GM19035 (cell line): ENCODE results near the gene SLC15A3.

ENCODE experiments used
- ATAC-seq: cut with Tn5 transposase; IDR thresholded peaks from one replicate; pipeline ENCODE4 v1.9.1; 2021; ENCODE audit not compliant: unreplicated experiment

SLC15A3 gene

DNA sequence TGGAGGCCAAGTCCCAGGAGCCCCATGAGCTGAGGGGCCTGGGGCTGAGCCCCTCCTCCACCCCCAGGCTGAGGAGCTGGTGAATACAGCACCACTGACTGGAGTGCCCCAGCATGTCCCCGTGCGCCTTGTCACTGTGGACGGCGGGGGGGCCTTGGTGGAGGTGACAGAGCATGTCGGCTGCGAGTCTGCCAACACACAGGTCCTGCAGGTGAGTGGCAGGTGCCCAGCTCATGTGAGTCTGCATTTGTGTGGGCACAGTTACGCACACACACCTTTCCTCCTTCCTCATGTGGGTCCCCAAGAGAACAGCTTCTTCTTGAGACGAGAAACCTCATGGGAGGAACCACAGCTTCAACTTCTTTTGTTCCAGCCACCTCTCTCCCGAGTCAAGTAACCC is 20.1 kb downstream of the SLC15A3 start:
- no peak for ATAC-seq

DNA sequence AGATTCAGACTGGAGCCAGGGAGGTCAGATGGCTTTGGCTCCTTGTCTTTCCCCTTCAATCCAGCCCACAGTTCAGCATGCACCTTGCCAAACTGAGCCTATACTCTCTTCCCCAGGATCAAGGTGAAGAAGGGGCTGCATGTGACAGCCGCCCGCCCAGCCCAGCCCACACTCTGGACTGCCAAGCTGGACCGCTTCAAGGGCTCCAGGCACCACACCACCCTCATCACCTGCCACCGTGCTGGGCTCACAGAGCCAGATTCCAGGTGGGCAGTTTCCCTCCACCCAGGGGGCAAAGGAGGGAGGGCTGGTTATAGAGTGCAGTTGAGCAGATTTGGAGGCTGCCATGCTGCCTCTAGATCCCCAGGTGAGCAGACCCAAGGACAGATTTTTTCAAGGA is 21.6 kb downstream of the SLC15A3 start:
- no peak for ATAC-seq

DNA sequence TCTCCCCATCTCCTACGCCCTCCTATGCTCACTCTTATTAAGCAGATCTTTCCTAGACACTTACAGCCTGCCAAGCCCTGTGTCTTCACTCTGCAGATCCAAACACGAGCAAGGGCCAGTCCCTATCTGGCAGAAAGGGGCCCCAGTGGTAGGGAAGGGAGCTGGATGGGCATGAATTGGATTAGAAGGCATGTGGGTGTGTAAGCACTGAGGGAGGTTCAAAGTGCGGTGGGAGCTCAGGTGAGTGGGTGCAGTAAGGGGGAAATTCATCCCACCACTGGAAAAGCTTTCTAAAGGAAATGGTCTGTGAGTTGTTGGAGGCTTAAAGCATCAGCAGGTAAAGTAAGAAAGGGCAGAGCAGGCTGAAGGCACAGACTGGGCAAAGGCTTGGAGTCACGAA is 22.2 kb downstream of the SLC15A3 start:
- ATAC-seq = no peak

- no peak for ATAC-seq
Measured at GRCh38 chr11:60928563-60929001, 23.4 kb downstream of the SLC15A3 start.

DNA sequence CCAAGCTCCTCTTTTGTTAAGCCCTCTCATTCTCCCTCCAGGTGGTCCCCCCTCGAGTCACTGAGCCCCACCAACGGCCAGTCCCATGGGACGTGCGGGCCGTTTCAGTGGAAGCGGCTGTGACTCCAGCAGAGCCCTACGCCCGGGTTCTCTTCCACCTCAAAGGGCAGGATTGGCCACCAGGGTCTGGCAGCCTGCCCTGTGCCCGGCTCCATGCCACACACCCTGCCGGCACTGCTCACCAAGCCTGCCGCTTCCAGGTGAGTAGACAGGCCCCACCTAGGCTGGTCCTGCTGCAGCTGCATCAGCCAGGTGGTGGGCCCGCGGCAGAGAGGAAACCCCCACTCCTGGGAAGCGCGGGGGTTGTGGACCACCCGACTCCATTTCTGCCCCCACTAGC is 24.4 kb downstream of the SLC15A3 start:
- no peak for ATAC-seq

- ATAC-seq = no peak
Measured at GRCh38 chr11:60927061-60927592, 24.8 kb downstream of the SLC15A3 start.

DNA sequence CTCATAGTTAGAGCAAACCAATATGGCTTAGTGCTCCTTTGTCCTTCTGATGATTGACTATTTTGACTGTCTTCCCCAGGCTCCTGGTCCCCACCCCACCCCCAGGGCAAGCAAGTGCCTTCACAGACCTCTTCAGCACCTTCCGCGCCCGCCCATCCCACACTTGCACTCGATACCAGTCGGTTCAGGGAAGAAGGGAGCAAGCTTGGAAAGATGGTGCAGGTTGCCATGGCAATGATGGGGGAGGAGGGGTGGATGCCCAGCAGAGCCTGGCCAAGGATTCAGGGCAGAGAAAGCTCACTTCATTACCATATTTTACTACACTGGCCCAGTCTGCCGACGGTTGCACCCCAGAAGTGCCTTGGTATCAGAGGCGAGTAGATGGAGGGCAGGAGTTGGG is 25.5 kb downstream of the SLC15A3 start:
- ATAC-seq = no peak

- no peak for ATAC-seq
Measured at GRCh38 chr11:60925868-60926267, 26.1 kb downstream of the SLC15A3 start.

GRCh38 chr11:60924906-60925853 is 26.8 kb downstream of the SLC15A3 start:
- ATAC-seq = no peak

GRCh38 chr11:60924110-60924905 is 27.7 kb downstream of the SLC15A3 start, which contains the start of gene TMEM132A:
Gene TMEM132A (plus strand): TSS chr11:60924460. CDS start chr11:60924634, 174 bp downstream.
- no peak for ATAC-seq

DNA sequence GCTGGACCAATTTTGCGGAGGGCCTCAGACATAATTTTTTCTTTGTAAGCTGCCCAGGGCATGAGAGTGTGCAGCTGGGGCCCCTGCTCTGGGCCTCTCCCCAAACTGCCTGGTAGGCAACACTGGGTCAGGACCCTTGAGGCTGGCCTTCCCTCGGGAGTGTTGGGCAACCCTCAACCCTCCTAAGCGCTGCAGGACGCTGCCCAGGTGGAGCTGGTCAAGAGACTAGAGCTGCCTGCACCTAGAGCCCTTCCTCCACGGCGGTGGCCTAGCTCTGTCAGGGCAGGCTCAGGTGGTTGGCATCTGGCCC is 28.2 kb downstream of the SLC15A3 start:
- ATAC-seq = no peak

DNA sequence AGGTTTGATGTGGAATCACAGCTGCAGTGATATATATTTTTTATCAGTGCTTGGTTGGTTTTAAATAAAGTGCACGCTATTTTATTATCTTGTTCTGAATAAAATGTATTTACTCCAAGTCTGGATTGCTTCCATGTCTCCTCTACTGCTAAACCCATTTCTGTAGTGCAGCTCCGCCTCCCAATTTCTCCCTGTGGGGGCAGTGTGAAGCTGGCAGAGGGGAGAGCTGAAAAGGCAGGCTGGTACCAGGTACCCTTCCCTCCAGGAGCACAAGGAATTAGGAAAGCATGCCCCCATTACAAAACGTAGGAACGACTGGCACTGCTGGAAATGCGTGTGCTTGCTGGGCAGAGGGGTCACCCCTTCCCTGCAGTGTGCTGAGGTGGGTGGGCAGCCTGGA is 28.6 kb downstream of the SLC15A3 start:
- ATAC-seq = no peak

DNA sequence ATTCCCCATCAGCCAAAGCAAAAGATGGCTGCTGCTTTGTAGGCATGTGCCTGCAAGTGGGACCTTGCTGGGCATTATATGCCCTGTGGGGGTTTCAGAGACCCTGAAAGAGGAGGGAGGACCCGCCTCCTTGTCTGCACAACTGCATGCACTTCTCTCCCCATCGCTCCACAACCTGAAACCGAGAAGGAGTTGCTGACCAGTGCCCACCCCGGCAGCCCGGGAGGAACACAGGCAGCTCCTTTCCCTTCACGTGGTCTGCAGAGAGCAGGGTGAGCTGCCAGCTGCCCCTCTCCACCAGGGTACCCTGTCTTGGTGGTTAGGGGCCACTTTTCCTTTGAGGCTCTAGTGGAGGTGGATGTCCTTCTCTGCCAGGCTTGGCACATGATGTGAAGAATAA is 29.1 kb downstream of the SLC15A3 start:
- no peak for ATAC-seq

- no peak for ATAC-seq
Measured at GRCh38 chr11:60921777-60922335, 30.1 kb downstream of the SLC15A3 start.

DNA sequence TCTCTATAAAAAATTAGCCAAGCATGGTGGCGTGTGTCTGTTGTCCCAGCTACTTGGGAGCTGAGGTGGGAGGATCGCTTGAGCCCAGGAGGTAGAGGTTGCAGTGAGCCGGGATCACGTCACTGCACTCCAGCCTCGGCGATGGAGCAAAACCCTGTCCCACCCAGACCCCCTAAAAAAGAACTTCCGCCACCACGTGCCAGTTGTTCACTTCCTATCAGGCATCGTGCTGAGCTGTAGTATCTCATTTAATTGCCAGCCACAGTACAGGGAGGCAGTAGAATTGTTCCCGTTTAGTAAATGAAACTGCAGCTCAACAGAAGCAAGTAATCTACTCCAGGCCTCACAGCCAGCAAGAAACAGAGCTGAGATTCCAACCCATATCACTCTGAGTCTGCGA is 30.7 kb downstream of the SLC15A3 start:
- no peak for ATAC-seq

- no peak for ATAC-seq
Measured at GRCh38 chr11:60919956-60920355, 32.0 kb downstream of the SLC15A3 start.

GRCh38 chr11:60919320-60919719 is 32.7 kb downstream of the SLC15A3 start:
- no peak for ATAC-seq

DNA sequence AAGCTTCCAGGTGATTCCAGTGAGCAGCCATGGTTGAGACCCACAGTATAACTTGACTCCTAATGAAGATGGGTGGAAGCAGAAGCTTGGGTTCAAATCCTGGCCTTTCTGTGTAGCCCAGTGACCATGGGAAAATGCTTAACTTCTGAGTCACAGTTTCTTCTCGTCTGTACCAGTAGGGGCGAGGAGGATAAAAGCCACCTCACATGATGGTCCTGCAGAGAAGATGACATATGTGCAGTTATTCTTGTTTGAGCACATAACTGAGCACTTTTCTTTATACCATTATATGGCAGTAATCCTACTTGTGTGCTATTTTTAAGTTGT is 33.1 kb downstream of the SLC15A3 start:
- ATAC-seq = no peak

DNA sequence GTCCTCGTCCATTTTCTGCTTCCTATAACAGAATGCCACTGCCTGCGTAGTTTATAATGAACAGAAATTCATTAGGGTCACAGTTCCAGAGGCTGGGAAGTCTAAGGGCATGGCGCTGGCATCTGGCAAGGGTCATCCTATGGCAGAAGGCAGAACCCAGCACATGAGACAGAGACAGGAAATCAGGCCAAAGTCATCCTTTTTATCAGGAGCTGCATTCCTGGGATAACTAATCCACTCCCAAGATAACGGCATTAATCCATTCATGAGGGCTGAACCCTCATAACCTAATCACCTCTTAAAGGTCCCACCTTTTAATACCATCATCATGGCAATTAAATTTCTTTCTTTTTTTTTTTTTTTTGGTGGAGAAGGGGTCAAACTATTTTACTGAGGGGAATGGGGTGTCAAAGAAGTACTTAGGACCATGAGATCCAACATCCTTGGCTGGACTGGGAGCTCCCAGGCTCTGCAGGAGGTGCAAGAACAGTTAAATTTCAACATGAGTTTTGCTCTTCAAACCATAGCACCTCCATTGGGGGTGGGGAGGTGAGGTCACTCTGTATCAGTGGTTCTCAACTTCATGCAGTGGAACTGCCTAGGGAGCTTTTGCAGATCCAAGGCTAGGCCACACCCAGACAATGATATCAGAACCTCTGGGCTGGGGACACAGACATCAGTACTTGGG is 33.6 kb downstream of the SLC15A3 start:
- no peak for ATAC-seq

DNA sequence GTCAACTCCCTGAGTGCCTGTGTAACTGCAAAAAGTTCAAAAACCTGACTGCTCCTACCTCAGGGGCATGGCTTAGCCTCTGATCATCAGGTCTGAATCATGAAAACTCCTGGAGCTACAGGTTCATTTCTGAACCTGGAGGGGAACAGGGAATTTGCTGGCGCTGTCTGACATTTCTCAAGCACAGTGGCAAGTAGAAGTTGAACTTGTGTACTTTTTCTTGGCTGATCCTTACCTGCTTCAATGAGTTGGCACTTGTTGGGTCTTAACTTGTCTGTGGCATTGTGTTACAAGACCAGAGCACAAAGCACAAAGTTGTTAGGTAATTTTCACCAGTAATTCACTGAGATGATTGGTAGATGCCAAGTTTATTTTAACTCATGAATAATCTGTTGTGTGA is 34.7 kb downstream of the SLC15A3 start:
- no peak for ATAC-seq

DNA sequence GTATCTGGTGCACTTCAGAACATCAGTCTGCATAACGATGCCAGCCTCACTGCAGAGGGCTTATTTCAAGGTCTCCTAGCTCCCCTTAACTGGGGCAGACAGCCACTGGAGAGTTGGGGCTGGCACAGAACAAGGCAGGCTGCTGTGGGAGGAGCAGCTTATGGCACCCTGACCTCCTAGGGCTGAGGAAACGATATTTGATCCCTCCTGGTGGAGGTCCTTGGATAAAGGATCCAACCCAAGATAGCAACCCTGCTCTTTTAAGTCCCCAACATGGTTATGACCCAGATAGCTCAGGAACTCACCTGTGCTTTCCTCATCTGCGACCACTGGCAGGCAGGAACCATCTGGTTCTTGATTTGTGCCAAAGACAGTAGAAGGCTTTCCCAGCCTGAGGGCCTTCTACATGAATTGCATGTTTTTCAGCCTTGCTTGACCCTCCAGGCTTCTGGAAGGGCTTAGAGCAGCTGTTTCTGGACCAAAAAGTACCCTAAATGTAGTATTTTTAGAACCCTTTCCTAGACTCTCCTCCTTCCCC is 35.2 kb downstream of the SLC15A3 start:
- ATAC-seq = no peak
